BLaER1 (cell line): ENCODE data around the gene CKMT1B.
"Not testable (repeated sequence)": the region's sequence is repeated elsewhere in the genome, so short reads cannot be mapped to it uniquely, and the experiment has no call there.

Experiments used
- H3K27ac ChIP-seq: shearing (Covaris generic); formaldehyde crosslinking; 2 replicates; pipeline ENCODE4 v1.8.1; 2022
- H3K27me3 ChIP-seq: shearing (Covaris generic); formaldehyde crosslinking; 2 replicates; pipeline ENCODE4 v1.8.1; 2022
- H3K36me3 ChIP-seq: shearing (Covaris generic); formaldehyde crosslinking; 2 replicates; pipeline ENCODE4 v1.8.1; 2022
- H3K4me1 ChIP-seq: shearing (Covaris generic); formaldehyde crosslinking; 2 replicates; pipeline ENCODE4 v1.8.1; 2022
- H3K4me2 ChIP-seq: shearing (Covaris generic); formaldehyde crosslinking; 2 replicates; pipeline ENCODE4 v1.8.1; 2022
- H3K4me3 ChIP-seq: shearing (Covaris generic); formaldehyde crosslinking; 2 replicates; pipeline ENCODE4 v1.8.1; 2022
- H3K9ac ChIP-seq: shearing (Covaris generic); formaldehyde crosslinking; 2 replicates; pipeline ENCODE4 v1.8.1; 2022
- H3K9me3 ChIP-seq: shearing (Covaris generic); formaldehyde crosslinking; 2 replicates; pipeline ENCODE4 v1.8.1; 2022
- H4K20me1 ChIP-seq: shearing (Covaris generic); formaldehyde crosslinking; 2 replicates; pipeline ENCODE4 v1.8.1; 2022
- Cebpa-rat ChIP-seq: shearing (Covaris generic); IDR thresholded peaks from 2 replicates; pipeline ENCODE4 v1.8.1; 2022

CKMT1B gene

DNA sequence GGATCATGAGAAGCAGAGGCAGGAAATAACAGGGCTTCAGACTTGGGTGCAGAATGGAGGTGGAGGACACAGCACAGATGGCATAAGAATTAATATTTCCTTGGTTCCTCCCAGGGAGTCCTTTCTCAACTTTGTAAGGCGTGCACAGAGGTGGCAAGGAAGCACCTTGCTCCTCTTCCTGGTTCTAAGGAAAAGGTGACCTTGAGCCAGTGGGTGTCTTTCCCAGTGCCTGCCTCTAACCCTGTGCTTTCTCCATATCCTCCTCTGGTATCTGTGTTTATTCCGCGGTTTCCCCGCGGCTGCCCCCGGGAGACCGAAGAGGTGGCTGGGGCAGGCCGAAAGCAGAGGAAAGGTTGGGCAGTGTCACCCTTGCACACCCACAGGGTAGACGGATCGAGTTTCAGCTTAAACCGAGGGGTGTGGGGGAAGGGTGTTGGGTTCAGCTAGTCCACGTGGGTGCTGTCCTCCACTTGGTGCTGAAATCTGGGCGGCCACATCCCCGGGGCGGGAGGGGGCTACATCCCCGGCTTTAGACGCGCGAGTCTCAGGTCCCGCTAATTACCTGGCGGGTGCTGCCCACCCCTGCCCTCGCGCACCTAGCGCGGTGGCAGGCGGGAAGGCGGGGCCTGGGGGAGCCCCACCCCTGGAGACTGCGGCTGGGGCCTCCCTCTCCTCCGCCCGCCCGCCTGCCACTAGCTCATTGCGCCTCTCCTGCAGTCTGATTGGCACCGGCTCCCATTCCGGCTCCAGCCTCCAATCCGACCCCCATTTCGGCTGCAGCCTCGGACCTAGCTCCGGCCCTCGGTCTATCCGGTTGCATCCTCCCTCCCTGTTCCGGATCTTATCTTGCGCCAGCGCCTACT, at the start of gene CKMT1B:
Gene CKMT1B (plus strand): TSS at position 700 of the 863 bp plus-strand sequence. CDS start 192 bp downstream, outside the sequence.
- H3K4me3 ChIP-seq, H3K27me3 ChIP-seq, H3K9me3 ChIP-seq, H3K36me3 ChIP-seq, H3K9ac ChIP-seq, H3K4me1 ChIP-seq, H3K4me2 ChIP-seq, H3K27ac ChIP-seq, H4K20me1 ChIP-seq: not testable (repeated sequence)

DNA sequence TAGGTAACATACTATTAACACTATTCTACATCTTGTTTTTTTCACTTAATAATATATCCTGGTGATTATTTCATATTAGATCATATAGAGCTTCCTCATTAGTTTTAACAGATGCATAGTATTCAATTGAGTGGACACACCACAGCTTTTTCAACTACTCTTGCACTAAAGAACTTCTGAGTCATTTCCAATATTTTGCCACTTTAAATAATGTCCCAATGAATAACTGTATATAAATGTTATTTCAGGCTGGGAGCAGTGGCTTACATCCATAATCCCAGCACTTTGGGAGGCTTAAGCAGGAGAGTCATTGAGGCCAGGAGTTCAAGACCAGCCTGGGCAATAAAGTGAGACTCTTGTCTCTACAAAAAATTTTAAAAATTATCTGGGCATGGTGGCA, 49.6 kb upstream of the CKMT1B start:
- H3K27ac ChIP-seq, result no peak overlapping the region
- H3K36me3 ChIP-seq, result peaks cover 32% of the 10 kb centered on the region
- H3K9me3 ChIP-seq, result peaks cover 14% of the 10 kb centered on the region
- no peak for TF ChIP-seq Cebpa-rat
- H3K9ac ChIP-seq, result no peak overlapping the region
- H4K20me1 ChIP-seq, result no peaks in the 10 kb centered on the region
- H3K27me3 ChIP-seq, result no peaks in the 10 kb centered on the region
- no peaks in the 10 kb centered on the region for H3K4me1 ChIP-seq
- no peak overlapping the region for H3K4me3 ChIP-seq
- H3K4me2 ChIP-seq, result no peak overlapping the region

DNA sequence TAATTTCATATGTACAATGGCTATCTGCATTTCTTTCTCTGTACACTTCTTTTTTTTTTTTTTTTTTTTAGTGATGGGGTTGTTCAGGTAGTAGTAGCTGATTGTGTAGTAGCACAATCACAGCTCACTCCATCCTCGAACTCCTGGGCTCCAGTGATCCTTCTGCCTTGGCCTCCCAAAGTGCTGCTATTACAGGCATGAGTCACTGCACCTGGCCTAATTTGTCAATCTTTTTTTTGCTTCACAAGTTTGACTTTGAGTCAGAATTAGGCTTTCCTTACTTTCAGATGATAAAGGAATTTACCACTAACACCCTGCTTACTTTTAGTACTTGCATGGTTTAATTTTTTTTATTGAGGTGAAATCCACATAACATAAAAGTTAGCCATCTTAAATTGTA, 48.4 kb upstream of the CKMT1B start:
- no peak overlapping the region for H3K4me2 ChIP-seq
- peaks cover 14% of the 10 kb centered on the region for H3K9me3 ChIP-seq
- H3K9ac ChIP-seq, result no peak overlapping the region
- H3K27me3 ChIP-seq, result no peaks in the 10 kb centered on the region
- no peak for TF ChIP-seq Cebpa-rat
- H3K4me3 ChIP-seq, result no peak overlapping the region
- no peak overlapping the region for H3K27ac ChIP-seq
- H4K20me1 ChIP-seq, result no peaks in the 10 kb centered on the region
- H3K4me1 ChIP-seq, result no peaks in the 10 kb centered on the region
- H3K36me3 ChIP-seq, result peaks cover 38% of the 10 kb centered on the region

DNA sequence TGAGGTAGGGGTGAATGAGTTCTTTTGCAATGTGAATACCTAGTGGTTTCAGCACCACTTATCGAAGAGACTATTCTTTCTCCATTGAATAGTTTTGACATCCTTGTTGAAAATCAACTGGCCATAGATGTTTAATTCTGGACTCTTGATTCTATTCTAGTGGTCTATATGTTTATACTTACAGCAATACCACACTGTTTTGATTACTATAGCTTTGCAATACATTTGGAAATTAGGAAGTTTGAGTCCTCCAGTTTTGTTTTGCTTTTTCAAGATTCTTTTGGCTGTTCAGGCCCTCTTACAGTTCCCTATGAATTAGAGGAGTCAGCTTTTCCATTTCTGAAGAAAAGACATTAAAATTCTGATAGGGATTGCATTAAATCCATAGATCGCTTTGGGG, 46.3 kb upstream of the CKMT1B start:
- H3K36me3 ChIP-seq, result peaks cover 50% of the 10 kb centered on the region
- H3K9me3 ChIP-seq, result peaks cover 14% of the 10 kb centered on the region
- no peaks in the 10 kb centered on the region for H4K20me1 ChIP-seq
- no peak overlapping the region for H3K4me3 ChIP-seq
- H3K27ac ChIP-seq, result no peak overlapping the region
- H3K4me2 ChIP-seq, result no peak overlapping the region
- no peak overlapping the region for H3K9ac ChIP-seq
- no peaks in the 10 kb centered on the region for H3K4me1 ChIP-seq
- H3K27me3 ChIP-seq, result no peaks in the 10 kb centered on the region
- no peak for TF ChIP-seq Cebpa-rat

DNA sequence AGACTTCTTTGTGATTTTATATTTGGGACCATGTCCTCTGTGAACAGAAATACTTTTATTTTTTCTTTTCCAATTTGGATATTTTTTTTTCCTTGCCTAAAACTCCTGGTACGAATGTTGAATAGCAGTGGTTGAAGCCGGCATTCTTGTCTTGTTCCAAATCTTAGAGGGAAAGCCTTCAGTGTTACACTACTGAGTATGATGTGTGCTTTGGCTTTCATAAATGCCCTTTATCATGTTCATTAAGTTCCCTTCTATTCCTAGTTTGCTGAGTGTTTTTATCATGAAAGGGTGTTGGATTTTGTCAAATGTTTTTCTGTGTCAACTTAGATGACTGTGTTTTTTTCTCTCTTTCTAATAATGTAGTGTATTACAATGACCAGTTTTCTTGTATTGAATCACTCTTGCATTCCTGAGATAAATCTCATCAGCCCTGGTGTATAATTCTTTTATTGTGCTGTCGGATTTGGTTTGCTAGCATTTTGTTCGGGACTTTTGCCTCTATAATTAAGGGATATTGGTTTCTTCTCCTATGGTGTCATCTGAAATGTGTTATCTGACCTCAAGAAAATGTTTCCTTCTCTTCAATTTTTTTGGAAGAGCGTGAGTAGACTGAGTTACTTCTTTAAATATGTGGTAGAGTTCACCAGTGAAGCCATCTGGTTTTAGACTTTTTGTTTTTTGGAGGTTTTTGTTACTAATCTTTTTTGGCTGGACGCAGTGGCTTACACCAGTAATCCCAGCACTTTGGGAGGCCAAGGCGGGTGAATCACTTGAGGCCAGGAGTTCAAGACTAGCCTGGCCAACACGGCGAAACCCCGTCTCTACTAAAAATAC, 43.1 kb upstream of the CKMT1B start:
- no peaks in the 10 kb centered on the region for H4K20me1 ChIP-seq
- no peak overlapping the region for H3K9ac ChIP-seq
- H3K27ac ChIP-seq, result no peak overlapping the region
- H3K4me2 ChIP-seq, result no peak overlapping the region
- no peaks in the 10 kb centered on the region for H3K27me3 ChIP-seq
- H3K4me1 ChIP-seq, result no peaks in the 10 kb centered on the region
- peaks cover 14% of the 10 kb centered on the region for H3K9me3 ChIP-seq
- H3K36me3 ChIP-seq, result peaks cover 76% of the 10 kb centered on the region
- no peak for TF ChIP-seq Cebpa-rat
- H3K4me3 ChIP-seq, result no peak overlapping the region

DNA sequence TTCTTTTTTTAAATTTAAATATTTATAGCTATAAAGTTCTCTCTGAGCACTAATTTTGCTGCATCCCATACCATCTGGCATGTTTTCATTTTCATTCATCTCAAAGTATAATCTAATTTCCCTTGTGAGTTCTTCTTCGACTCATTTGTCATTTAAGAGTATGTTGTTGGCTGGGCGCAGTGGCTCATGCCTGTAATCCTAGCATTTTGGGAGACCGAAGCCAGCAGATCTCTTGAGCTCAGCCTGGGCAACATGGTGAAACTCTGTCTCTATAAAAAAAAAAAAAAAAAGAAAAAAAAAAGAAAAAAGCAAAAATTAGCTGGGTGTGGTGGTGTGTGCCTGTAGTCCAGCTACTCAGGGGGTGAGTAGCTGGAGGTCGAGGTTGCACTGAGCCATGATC, 41.6 kb upstream of the CKMT1B start:
- no peaks in the 10 kb centered on the region for H3K4me1 ChIP-seq
- H3K27me3 ChIP-seq, result no peaks in the 10 kb centered on the region
- H3K4me3 ChIP-seq, result no peak overlapping the region
- H4K20me1 ChIP-seq, result no peaks in the 10 kb centered on the region
- peaks cover 14% of the 10 kb centered on the region for H3K9me3 ChIP-seq
- H3K4me2 ChIP-seq, result no peak overlapping the region
- peaks cover 79% of the 10 kb centered on the region for H3K36me3 ChIP-seq
- H3K27ac ChIP-seq, result no peak overlapping the region
- H3K9ac ChIP-seq, result no peak overlapping the region
- no peak for TF ChIP-seq Cebpa-rat

DNA sequence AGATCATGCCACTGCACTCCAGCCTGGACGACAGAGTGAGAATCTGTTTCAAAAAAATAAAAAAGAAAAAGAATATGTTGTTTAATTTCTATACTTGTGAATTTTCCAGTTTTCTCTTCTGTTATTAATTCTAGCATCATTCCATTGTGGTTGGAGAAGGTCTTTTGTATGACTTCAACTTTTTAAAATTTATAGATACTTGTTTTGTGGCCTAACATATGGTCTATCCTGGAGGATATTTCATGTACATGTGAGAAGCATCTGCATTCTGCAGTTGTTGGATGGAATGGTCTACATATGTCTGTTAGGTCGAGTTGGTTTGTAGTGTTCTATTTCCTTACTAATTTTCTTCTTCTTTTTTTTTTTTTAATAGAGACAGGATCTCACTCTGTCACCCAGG, 40.8 kb upstream of the CKMT1B start:
- no peak overlapping the region for H3K4me2 ChIP-seq
- H3K9ac ChIP-seq, result no peak overlapping the region
- H3K4me3 ChIP-seq, result no peak overlapping the region
- H3K27ac ChIP-seq, result no peak overlapping the region
- H3K27me3 ChIP-seq, result no peaks in the 10 kb centered on the region
- H3K4me1 ChIP-seq, result no peaks in the 10 kb centered on the region
- peaks cover 80% of the 10 kb centered on the region for H3K36me3 ChIP-seq
- no peaks in the 10 kb centered on the region for H4K20me1 ChIP-seq
- H3K9me3 ChIP-seq, result peaks cover 7% of the 10 kb centered on the region
- TF ChIP-seq Cebpa-rat, result no peak

DNA sequence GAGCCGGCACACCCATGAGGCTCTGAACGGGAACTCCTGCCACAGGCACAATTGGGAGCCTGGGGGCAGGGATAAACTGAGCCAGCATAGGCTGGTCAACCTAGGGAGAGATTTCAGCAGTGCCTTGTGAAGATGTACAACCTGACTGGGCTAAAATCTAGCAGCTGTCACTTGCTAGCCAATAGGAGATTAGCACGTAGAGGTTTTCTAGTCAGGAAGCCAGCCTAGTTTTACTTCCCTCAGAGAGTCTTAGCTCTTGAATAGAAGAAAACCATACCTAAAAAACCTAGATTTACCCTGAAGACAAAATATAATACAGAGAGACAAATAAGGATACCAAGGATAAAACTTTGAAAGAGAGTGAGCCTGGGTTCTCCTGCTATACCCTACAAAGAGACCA, 31.1 kb upstream of the CKMT1B start:
- not testable (repeated sequence) for H3K9ac ChIP-seq, H4K20me1 ChIP-seq, H3K9me3 ChIP-seq, H3K27me3 ChIP-seq, H3K4me1 ChIP-seq, H3K27ac ChIP-seq, H3K4me3 ChIP-seq, H3K4me2 ChIP-seq
- peaks cover 16% of the 10 kb centered on the region for H3K36me3 ChIP-seq

DNA sequence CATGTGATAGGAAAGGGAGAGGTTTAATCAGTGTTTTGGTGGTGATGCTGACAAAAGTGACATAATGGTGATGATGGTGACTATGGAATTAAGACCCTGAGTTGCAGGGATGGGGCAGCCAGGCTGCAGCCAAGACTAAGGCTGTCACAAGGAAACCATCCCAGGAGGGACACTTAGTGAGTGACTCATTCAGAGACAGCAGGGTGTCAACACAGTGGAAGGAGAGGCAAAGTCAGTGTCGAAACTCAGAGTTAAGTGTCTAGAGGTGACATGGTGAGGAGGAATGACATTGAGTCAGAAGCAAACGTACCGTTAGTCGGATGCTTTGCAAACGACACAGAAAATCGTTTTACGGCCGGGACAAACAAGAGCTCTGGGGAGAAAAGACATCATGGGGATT, 30.0 kb upstream of the CKMT1B start:
- H3K4me1 ChIP-seq, H3K4me3 ChIP-seq, H3K27me3 ChIP-seq, H3K4me2 ChIP-seq, H3K9me3 ChIP-seq, H3K27ac ChIP-seq, H4K20me1 ChIP-seq, H3K36me3 ChIP-seq, H3K9ac ChIP-seq: not testable (repeated sequence)

DNA sequence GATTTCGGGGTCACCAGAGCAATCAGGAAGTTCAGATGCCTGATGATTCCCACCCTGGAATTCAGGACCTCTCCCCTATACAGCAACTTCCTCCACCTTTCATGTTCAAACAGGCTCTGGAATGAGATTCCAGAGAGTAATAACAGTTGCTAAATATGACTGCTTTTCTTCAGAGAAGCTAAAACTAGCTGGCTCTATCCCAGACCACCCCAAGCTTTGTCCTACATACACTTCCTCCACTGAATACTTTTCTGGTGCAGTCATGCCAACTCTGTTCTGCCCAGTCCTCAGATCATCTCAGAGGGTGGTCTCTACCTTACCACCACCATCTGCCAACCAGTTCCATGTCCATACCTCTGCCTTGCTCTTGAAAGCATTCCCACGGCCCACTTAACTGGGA, 27.2 kb upstream of the CKMT1B start:
- not testable (repeated sequence) for H3K4me3 ChIP-seq, H3K27ac ChIP-seq, H4K20me1 ChIP-seq, H3K9me3 ChIP-seq, H3K9ac ChIP-seq, H3K27me3 ChIP-seq, H3K36me3 ChIP-seq, H3K4me1 ChIP-seq, H3K4me2 ChIP-seq

DNA sequence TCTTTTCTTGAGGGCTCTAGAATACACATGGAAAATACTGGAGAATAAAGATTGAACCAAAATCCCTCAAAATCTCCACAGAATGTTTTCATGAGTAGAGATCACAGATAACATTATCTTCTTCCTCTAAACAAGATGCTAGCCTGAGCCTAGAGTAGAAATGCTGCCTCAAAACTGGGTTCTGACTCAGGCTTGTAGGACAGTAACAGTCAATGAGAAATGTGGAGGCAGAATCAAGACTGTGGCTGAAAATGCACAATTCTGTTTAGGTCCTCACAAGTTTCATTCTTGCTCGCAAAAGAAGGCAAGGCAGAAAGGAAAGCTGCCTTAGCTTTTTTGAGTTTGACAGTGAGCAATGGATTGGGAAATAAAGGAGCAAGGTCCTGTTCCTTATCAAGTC, 19.2 kb upstream of the CKMT1B start:
- H3K4me2 ChIP-seq, H4K20me1 ChIP-seq, H3K27me3 ChIP-seq, H3K9ac ChIP-seq, H3K36me3 ChIP-seq, H3K9me3 ChIP-seq, H3K27ac ChIP-seq, H3K4me3 ChIP-seq, H3K4me1 ChIP-seq: not testable (repeated sequence)

DNA sequence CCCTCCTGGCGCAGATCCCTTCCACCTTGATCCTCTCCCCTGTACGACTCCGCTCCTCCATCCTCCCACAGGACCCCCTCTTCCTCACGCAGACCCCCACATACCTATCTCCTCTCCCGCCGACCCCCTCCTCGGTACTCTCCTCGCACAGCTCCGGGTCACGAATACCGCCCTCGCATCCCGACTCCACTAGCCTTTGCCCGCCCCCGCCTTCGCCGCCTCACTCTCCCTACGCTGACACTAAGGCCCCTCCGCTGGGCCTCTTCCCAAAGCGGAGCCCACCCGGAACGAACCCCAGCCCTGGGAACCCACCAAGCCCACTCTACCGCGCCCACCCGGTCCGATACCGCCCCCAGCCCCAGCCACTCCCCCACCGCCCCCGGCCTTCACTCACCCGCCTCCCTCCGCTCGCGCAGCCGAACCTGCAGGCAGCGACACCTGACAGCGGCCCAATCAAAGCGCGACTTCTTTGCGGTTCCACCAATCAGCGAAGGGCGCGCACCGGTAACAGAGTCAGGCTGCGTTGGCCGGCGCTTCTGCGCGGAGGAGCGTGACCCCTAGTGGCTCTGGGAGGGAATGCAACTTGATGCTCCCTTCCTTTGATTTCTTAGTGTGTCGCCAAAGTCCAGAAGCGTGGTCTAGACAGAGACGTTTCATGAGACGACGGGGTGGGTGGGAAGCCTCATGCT, 3.9 kb upstream of the CKMT1B start, which contains the start of gene PPIP5K1:
Gene PPIP5K1 (minus strand): TSS at position 431 of the 689 bp plus-strand sequence. CDS start 5,704 bp downstream, outside the sequence.
- not testable (repeated sequence) for H3K9ac ChIP-seq, H4K20me1 ChIP-seq, H3K4me1 ChIP-seq, H3K27me3 ChIP-seq, H3K27ac ChIP-seq, H3K9me3 ChIP-seq, H3K4me2 ChIP-seq, H3K36me3 ChIP-seq, H3K4me3 ChIP-seq

DNA sequence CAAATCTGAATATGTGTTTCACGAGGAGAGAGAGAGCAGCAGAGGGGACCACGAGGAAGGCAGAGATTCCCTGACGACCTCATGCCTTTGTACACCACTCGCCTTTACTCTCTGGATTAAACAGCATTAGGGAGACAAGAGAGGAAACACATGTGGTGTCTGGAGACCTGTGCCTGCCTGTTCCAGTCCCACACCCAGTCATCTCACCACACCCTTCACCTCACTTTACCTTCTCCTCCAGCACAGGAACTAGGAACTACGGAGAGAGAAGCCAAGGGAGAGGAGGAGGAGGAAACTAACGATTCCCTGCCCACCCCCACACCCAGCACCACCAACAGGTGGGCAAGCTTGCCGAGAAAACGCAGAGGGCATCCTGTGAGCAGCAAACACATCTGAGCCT, 986 bp upstream of the CKMT1B start:
- not testable (repeated sequence) for H3K4me3 ChIP-seq, H3K27me3 ChIP-seq, H3K4me2 ChIP-seq, H4K20me1 ChIP-seq, H3K27ac ChIP-seq, H3K36me3 ChIP-seq, H3K9me3 ChIP-seq, H3K9ac ChIP-seq, H3K4me1 ChIP-seq

DNA sequence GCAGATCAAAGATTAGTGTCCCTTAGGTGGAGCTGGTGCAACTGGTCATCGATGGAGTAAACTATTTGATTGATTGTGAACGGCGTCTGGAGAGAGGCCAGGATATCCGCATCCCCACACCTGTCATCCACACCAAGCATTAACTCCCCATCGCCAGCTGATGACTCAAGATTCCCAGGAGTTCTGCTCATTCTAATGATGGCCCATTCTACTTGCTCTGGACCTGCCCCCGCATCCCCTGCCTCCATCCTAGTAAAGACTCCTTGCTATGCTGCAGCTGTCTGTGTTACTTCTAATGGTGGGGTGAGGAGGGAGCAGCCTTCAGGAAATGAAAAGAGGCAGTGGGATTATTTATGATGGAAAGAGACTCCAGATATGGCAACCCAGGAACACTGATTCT, 5.3 kb downstream of the CKMT1B start:
- not testable (repeated sequence) for H3K4me3 ChIP-seq, H4K20me1 ChIP-seq, H3K9me3 ChIP-seq, H3K4me1 ChIP-seq, H3K27ac ChIP-seq, H3K27me3 ChIP-seq, H3K9ac ChIP-seq, H3K36me3 ChIP-seq, H3K4me2 ChIP-seq
